Measurements from ENCODE around the gene IFNL3.

DNA sequence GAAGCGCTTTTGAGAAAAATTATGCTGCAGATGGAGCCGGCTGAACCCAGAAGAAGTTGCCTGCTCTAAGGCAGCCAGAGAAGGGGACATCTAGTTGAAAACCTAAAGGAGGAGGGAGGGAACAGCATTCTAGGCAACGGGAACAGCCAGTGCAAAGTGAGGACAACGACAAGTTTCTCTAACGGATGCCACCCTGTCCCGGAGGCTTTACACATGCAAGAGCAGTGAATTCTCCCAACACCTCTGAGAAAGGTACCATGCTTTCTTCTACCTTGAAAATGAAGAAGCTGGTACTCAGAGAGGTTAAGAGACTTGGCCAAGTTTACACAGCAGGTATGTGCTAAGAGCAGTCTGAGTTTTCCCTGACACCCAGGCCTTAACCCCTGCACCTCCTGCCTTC lies 5.9 kb downstream of the IFNL3 start:
- TF ChIP-seq, protein P1, sequence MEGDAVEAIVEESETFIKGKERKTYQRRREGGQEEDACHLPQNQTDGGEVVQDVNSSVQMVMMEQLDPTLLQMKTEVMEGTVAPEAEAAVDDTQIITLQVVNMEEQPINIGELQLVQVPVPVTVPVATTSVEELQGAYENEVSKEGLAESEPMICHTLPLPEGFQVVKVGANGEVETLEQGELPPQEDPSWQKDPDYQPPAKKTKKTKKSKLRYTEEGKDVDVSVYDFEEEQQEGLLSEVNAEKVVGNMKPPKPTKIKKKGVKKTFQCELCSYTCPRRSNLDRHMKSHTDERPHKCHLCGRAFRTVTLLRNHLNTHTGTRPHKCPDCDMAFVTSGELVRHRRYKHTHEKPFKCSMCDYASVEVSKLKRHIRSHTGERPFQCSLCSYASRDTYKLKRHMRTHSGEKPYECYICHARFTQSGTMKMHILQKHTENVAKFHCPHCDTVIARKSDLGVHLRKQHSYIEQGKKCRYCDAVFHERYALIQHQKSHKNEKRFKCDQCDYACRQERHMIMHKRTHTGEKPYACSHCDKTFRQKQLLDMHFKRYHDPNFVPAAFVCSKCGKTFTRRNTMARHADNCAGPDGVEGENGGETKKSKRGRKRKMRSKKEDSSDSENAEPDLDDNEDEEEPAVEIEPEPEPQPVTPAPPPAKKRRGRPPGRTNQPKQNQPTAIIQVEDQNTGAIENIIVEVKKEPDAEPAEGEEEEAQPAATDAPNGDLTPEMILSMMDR (IDR thresholded peaks at IDR 0.05): no peak
- TF ChIP-seq POLR2A (IDR thresholded peaks at IDR 0.05): no peak
